Osteoblast (primary cell): ENCODE measurements around the gene SH3TC2. TPM values are rescaled to one million over a fixed set of nuclear protein-coding genes. Genes with fewer than 3 reads are reported as not detected.

ENCODE experiments used
- DNase-seq: peaks from one replicate; pipeline ENCODE4 v3.0.0; 2011; ENCODE audit warnings: low spot score, mixed read lengths; ENCODE audit not compliant: insufficient read length; ENCODE audit errors: missing footprints
- H2AFZ ChIP-seq: 2 replicates; pipeline ENCODE4 v1.6.0; 2011; ENCODE audit warnings: mild to moderate bottlenecking, low read length
- H3K27ac ChIP-seq: 2 replicates; pipeline ENCODE4 v1.5.1; 2011; ENCODE audit warnings: mild to moderate bottlenecking, low read depth, low read length, moderate library complexity
- H3K27me3 ChIP-seq: 2 replicates; pipeline ENCODE4 v1.6.0; 2012; ENCODE audit warnings: mild to moderate bottlenecking, control low read depth, inconsistent platforms, low read length, moderate library complexity; ENCODE audit not compliant: insufficient read depth
- H3K36me3 ChIP-seq: 2 replicates; pipeline ENCODE4 v1.5.1; 2011; ENCODE audit warnings: mild to moderate bottlenecking, low read length, control low read depth, moderate library complexity; ENCODE audit not compliant: insufficient read depth
- H3K4me1 ChIP-seq: 2 replicates; pipeline ENCODE4 v1.5.1; 2011; ENCODE audit warnings: mild to moderate bottlenecking, low read length, control low read depth, moderate library complexity; ENCODE audit not compliant: insufficient read depth
- H3K4me2 ChIP-seq: 2 replicates; pipeline ENCODE4 v1.6.0; 2011; ENCODE audit warnings: mild to moderate bottlenecking, low read length; ENCODE audit not compliant: insufficient read depth
- H3K4me3 ChIP-seq: fragments of 200-600 bp; sonication (generic); 3 replicates; pipeline ENCODE4 v1.5.1; 2012; ENCODE audit warnings: mild to moderate bottlenecking, low read length, inconsistent platforms; ENCODE audit not compliant: insufficient read depth
- H3K79me2 ChIP-seq: 2 replicates; pipeline ENCODE4 v1.6.0; 2012; ENCODE audit warnings: mild to moderate bottlenecking, low read length, control low read depth, inconsistent platforms; ENCODE audit not compliant: insufficient read depth
- H3K9me3 ChIP-seq: 2 replicates; pipeline ENCODE4 v1.5.1; 2011; ENCODE audit warnings: low read depth, low read length, control low read depth
- H4K20me1 ChIP-seq: 2 replicates; pipeline ENCODE4 v1.6.0; 2012; ENCODE audit warnings: mild to moderate bottlenecking, low read length, control low read depth; ENCODE audit not compliant: insufficient read depth
- CTCF ChIP-seq: IDR thresholded peaks from 2 replicates; pipeline ENCODE4 v1.5.1; 2011; ENCODE audit warnings: mild to moderate bottlenecking, low read depth, low read length, moderate library complexity; ENCODE audit errors: extremely low read depth
- total RNA-seq: library from RNA; depleted of rRNA; stranded (reverse); fragments of >200 nt; gene quantifications from 2 replicates; pipeline ENCODE4 v1.2.3, GENCODE V29; 2012

SH3TC2 gene
- total RNA-seq, 1 donor = 0.72 TPM

GRCh38 chr5:148972974-148973374 is 89.9 kb downstream of the SH3TC2 start:
- Histone ChIP-seq H3K4me2 (peak overlapping the region; percentile 65), H3K36me3 (no peaks in the 10 kb centered on the region), H3K9me3 (no peaks in the 10 kb centered on the region), H3K27me3 (no peaks in the 10 kb centered on the region), H3K4me1 (peaks cover 52% of the 10 kb centered on the region), H2AFZ (peak overlapping the region; percentile 49), H3K79me2 (no peaks in the 10 kb centered on the region), H4K20me1 (no peaks in the 10 kb centered on the region), H3K27ac (peak overlapping the region; percentile 97), H3K4me3 (no peak overlapping the region)
- TF ChIP-seq CTCF = no peak
- peak; percentile 90 for DNase-seq

- Histone ChIP-seq H3K4me1 (peaks cover 53% of the 10 kb centered on the region), H4K20me1 (no peaks in the 10 kb centered on the region), H2AFZ (peak overlapping the region; percentile 49), H3K4me3 (no peak overlapping the region), H3K27me3 (no peaks in the 10 kb centered on the region), H3K4me2 (peak overlapping the region; percentile 65), H3K9me3 (no peaks in the 10 kb centered on the region), H3K27ac (peak overlapping the region; percentile 97), H3K36me3 (no peaks in the 10 kb centered on the region), H3K79me2 (no peaks in the 10 kb centered on the region)
- TF ChIP-seq CTCF = no peak
- no peak for DNase-seq
These were observed 90.5 kb downstream of the SH3TC2 start for GRCh38 chr5:148972396-148972795.

GRCh38 chr5:148970876-148971275 is 92.0 kb downstream of the SH3TC2 start:
- no peak for TF ChIP-seq CTCF
- H3K9me3 ChIP-seq = no peaks in the 10 kb centered on the region
- peak overlapping the region; percentile 8 for H3K27ac ChIP-seq
- H2AFZ ChIP-seq = no peak overlapping the region
- H4K20me1 ChIP-seq = no peaks in the 10 kb centered on the region
- H3K36me3 ChIP-seq = no peaks in the 10 kb centered on the region
- DNase-seq = no peak
- no peak overlapping the region for H3K4me3 ChIP-seq
- H3K79me2 ChIP-seq = no peaks in the 10 kb centered on the region
- H3K4me1 ChIP-seq = peaks cover 51% of the 10 kb centered on the region
- no peak overlapping the region for H3K4me2 ChIP-seq
- no peaks in the 10 kb centered on the region for H3K27me3 ChIP-seq

GRCh38 chr5:148970228-148970627 is 92.6 kb downstream of the SH3TC2 start:
- no peaks in the 10 kb centered on the region for H3K79me2 ChIP-seq
- H3K4me3 ChIP-seq = no peak overlapping the region
- peak overlapping the region; percentile 51 for H3K27ac ChIP-seq
- H3K27me3 ChIP-seq = no peaks in the 10 kb centered on the region
- TF ChIP-seq CTCF = no peak
- H2AFZ ChIP-seq = peak overlapping the region; percentile 68
- no peak overlapping the region for H3K4me2 ChIP-seq
- H4K20me1 ChIP-seq = no peaks in the 10 kb centered on the region
- peak; percentile 73 for DNase-seq
- no peaks in the 10 kb centered on the region for H3K36me3 ChIP-seq
- peaks cover 58% of the 10 kb centered on the region for H3K4me1 ChIP-seq
- H3K9me3 ChIP-seq = no peaks in the 10 kb centered on the region
